LNCAP (cell line): Measurements from ENCODE around the gene FAM168A.

Experiments
- TF ChIP-seq, protein P1 (sequence below): fragments of 450-650 bp; IDR thresholded peaks from 2 replicates; pipeline ENCODE4 v1.5.1; 2017; ENCODE audit warnings: mild to moderate bottlenecking

FAM168A gene

DNA sequence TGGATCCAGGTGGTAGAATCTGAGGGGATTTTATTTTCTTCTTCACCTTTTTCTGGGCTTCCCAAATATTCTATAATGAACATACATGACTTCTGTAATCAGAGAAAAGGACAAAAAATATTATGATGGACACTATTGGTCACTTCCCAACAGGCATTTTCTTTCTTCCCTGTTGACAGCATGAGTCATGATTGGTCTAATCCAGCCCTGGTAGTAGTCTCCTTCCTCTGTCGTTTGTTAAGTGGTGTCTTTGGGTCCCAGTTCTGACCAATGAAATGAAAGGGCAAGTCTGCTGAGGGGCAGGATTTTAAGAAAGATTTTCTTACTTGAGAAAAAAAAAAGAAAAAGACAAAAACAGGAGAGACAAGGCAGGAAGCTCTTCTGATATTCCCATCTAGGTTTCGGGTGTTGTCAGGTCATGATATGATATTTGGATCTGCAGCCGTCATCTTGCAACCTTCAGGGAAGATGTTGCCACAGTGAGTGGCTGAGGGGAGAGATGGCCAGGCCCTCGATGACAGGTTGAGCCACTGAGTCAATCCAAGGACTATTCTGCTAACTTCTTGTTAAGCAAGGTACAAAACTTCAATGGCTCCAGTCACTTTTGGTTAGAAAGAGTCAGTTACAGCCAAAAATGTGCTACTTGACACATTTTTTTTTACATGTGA, 25.1 kb upstream of the FAM168A start:
- TF ChIP-seq, protein P1, sequence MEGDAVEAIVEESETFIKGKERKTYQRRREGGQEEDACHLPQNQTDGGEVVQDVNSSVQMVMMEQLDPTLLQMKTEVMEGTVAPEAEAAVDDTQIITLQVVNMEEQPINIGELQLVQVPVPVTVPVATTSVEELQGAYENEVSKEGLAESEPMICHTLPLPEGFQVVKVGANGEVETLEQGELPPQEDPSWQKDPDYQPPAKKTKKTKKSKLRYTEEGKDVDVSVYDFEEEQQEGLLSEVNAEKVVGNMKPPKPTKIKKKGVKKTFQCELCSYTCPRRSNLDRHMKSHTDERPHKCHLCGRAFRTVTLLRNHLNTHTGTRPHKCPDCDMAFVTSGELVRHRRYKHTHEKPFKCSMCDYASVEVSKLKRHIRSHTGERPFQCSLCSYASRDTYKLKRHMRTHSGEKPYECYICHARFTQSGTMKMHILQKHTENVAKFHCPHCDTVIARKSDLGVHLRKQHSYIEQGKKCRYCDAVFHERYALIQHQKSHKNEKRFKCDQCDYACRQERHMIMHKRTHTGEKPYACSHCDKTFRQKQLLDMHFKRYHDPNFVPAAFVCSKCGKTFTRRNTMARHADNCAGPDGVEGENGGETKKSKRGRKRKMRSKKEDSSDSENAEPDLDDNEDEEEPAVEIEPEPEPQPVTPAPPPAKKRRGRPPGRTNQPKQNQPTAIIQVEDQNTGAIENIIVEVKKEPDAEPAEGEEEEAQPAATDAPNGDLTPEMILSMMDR, result no peak

DNA sequence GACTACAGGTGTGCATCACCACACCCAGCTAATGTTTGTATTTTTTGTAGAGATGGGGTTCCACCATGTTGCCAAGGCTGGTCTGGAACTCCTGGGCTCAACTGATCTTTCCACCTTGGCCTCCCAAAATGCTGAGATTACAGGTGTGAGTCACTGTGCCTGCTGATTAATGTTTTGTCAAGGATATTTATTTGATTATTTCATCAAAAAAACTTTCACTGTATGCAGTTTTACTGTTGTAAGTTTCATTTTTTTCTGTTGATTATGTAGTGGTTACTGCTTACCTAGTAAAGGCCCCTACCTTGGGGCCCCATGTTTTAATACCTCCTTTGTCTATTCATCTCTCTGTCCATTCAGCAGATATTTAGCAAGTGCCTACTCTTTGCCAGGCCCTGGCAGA, 16.7 kb upstream of the FAM168A start:
- TF ChIP-seq, protein P1, result no peak

DNA sequence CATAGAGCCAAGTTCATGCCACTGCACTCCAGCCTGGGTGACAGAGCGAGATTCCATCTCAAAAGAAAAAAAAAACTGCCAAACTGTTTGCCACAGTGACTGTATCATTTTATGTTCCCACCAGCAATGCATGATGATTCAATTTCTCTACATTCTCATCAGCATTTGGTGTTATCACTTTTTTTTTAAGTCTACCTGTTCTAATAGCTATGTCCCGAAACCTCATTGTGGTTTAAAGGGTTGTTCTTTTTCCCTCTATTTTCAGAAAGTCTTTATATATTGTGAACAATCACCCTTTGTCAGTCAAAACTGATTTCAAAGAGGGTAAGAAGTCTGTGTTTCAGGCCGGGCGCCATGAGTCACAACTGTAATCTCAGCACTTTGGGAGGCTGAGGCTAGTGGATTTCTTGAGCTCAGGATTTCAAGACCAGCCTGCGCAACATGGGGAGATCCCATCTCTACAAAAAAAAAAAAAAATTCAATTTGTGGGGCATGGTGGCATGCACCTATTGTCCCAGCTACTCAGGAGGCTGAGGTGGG, 14.8 kb upstream of the FAM168A start:
- TF ChIP-seq, protein P1, result no peak

DNA sequence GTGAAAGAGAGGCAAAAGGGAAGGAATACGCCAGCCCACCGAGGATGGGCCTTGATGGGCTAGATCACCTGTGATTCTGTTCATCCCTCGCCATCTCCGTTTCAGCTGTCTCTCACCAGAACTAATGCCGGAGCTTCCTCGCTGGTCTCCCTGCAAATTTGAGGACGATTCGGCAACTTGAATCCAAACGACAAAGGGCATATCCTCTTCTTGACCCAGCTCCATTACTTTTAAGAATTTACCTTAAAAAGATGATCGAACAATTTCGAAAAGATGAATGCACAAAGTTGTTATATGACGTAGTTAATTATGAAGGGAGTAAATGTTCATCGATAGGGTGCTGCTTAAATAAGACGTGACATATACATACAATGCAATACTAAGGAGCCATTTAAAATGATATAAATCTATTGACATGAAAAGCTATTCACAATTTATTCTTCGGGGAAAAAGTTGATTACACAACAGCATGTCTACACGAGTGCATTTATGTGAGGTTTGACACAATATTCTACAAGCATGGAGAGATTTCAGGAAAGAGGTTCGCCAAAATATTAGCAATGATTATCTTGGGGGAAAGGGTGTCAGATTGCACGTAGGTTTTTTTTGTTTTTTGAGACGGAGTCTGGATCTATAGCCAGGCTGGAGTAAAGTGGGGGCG, 937 bp upstream of the FAM168A start:
- TF ChIP-seq, protein P1, result no peak

DNA sequence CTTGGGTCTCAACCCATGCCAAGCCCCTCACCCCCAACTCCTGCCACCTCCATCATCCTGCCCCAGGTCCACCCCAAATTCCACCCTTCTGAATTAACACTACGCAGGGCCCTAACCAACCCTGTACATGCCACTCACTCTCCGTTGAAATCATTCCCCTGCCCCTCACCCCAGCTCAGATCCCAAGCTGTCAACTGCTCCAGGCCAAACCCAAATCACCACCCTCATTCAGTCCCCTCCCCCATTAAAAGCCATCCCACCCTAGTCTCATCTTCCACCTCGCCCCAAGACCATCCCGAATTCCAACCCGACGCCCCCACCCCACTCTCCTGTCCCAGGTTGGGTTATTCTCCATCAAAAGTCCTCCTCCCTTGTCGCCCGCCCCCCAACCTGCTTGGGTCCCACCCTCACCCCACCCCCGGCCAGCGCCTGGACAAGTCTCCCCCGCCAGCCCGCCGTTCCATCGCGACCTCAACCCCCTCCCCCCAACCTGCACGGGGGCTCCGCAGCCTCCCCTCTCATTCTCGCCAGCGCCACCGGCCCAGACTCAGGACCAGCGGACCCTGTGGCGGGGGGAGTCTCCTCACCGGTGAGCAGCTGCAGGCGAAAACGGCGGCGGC, 466 bp downstream of the FAM168A start:
- TF ChIP-seq, protein P1, result no peak

DNA sequence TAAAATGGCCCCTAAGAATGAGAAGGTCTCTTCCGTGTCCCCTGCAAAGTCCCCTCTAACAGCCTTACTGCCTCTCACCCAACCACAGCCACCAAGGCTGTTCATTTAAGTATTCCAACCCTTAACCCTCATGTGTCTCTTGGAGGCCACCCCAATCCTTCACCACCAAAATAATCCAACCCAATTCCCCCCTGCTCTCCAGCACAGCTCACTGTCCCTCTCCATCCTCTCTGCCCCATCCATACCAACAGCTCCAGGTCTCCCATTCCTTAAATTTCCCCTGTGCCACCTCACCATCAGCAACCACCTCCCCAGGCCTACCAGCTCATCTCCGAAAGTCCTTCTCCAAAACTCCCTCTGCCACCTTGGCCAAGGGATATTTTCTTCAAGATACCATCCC, 1.4 kb downstream of the FAM168A start:
- TF ChIP-seq, protein P1, result no peak

DNA sequence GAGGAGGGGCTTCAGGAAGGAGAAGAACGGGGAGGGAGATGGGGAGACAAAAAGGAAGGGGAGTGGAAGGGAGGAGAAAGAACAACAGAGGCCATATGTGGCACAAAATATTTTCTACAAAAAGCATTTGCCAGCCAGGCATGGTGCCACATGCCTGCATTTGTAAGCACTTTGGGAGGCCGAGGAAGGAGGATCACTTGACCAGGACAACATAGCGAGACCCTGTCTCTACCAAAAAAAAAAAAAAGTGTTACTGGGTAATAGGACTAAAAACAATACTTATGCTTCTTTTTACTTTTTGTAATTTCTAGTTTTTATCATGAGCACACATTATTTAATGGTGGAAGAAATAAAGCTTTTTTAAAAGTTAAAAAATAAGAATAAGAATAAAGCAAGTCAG, 5.3 kb downstream of the FAM168A start:
- TF ChIP-seq, protein P1, result no peak
